ENCODE data around the gene IGF1. TPM values are rescaled to one million over a fixed set of nuclear protein-coding genes. Genes with fewer than 3 reads are reported as not detected.

Gene IGF1
- total RNA-seq, 4 donors from 2014 or later = 50.0 to 262 (median 78.1) TPM

GRCh38 chr12:102521662-102522277 is 41.4 kb upstream of the IGF1 start:
- WGBS, 2 donors = 78 to 85% methylated on average over 1 of the region's 1 CpG
- no peak overlapping the region for H3K27ac ChIP-seq
- no peak overlapping the region for H3K4me3 ChIP-seq
- H3K4me1 ChIP-seq = no peaks in the 10 kb centered on the region
- H3K27me3 ChIP-seq = no peaks in the 10 kb centered on the region
- H3K9me3 ChIP-seq = no peaks in the 10 kb centered on the region
- no peak for DNase-seq (ENCODE audit: low spot score in 2 of 2)
- H3K36me3 ChIP-seq = no peaks in the 10 kb centered on the region
- TF ChIP-seq EP300 (IDR thresholded peaks at IDR 0.05) (no peak), CTCF (IDR thresholded peaks at IDR 0.05) (no peak), POLR2A (IDR thresholded peaks at IDR 0.05) (no peak)

- TF ChIP-seq CTCF (IDR thresholded peaks at IDR 0.05) (no peak), POLR2A (IDR thresholded peaks at IDR 0.05) (no peak), EP300 (IDR thresholded peaks at IDR 0.05) (no peak)
- no peaks in the 10 kb centered on the region for H3K36me3 ChIP-seq
- H3K9me3 ChIP-seq = no peaks in the 10 kb centered on the region
- no peaks in the 10 kb centered on the region for H3K4me1 ChIP-seq
- 82 to 91% methylated on average over 5 of the region's 5 CpGs for WGBS, 2 donors
- no peak overlapping the region for H3K4me3 ChIP-seq
- no peak for DNase-seq (ENCODE audit: low spot score in 2 of 2)
- no peaks in the 10 kb centered on the region for H3K27me3 ChIP-seq
- H3K27ac ChIP-seq = no peak overlapping the region
Measured at GRCh38 chr12:102518871-102519270, 38.5 kb upstream of the IGF1 start.

- Histone ChIP-seq H3K9me3 (no peaks in the 10 kb centered on the region), H3K4me1 (no peaks in the 10 kb centered on the region), H3K36me3 (no peaks in the 10 kb centered on the region), H3K27me3 (no peaks in the 10 kb centered on the region), H3K27ac (no peak overlapping the region), H3K4me3 (no peak overlapping the region)
- no peak for DNase-seq (ENCODE audit: low spot score in 2 of 2)
- TF ChIP-seq CTCF (IDR thresholded peaks at IDR 0.05) = no peak
- WGBS, 2 donors = 64 to 79% methylated on average over 1 of the region's 1 CpG
Measured at GRCh38 chr12:102514696-102515095, 34.3 kb upstream of the IGF1 start.

GRCh38 chr12:102513739-102514138 is 33.4 kb upstream of the IGF1 start:
- no peak for TF ChIP-seq CTCF (IDR thresholded peaks at IDR 0.05)
- TF ChIP-seq EP300 (IDR thresholded peaks at IDR 0.05) = no peak
- TF ChIP-seq POLR2A (IDR thresholded peaks at IDR 0.05) = no peak
- Histone ChIP-seq H3K4me3 (no peak overlapping the region), H3K27ac (no peak overlapping the region), H3K36me3 (no peaks in the 10 kb centered on the region), H3K4me1 (no peaks in the 10 kb centered on the region), H3K9me3 (no peaks in the 10 kb centered on the region), H3K27me3 (no peaks in the 10 kb centered on the region)
- WGBS, 2 donors = 48 to 63% methylated on average over 3 of the region's 3 CpGs
- no peak for DNase-seq (ENCODE audit: low spot score in 2 of 2)

- no peaks in the 10 kb centered on the region for H3K4me1 ChIP-seq
- 78 to 84% methylated on average over 8 of the region's 8 CpGs for WGBS, 2 donors
- H3K36me3 ChIP-seq = no peaks in the 10 kb centered on the region
- DNase-seq (ENCODE audit: low spot score in 2 of 2) = no peak
- H3K9me3 ChIP-seq = no peaks in the 10 kb centered on the region
- H3K4me3 ChIP-seq = no peak overlapping the region
- TF ChIP-seq EP300 (IDR thresholded peaks at IDR 0.05) (no peak), POLR2A (IDR thresholded peaks at IDR 0.05) (no peak), CTCF (IDR thresholded peaks at IDR 0.05) (no peak)
- no peak overlapping the region for H3K27ac ChIP-seq
- no peaks in the 10 kb centered on the region for H3K27me3 ChIP-seq
Measured at GRCh38 chr12:102513272-102513671, 32.9 kb upstream of the IGF1 start.

All from tibial nerve (tissue), 4 donors.